GM18526 (cell line): ENCODE data around the gene BMPER.

Experiments used
- POLR2A ChIP-seq: IDR thresholded peaks from 3 replicates; pipeline ENCODE4 v1.6.1; 2011; ENCODE audit not compliant: insufficient read length; ENCODE audit errors: extremely low read depth

Gene BMPER

GRCh38 chr7:34087892-34088891 lies 182.9 kb downstream of the BMPER start:
- no peak for TF ChIP-seq POLR2A

GRCh38 chr7:34090816-34091215 lies 185.5 kb downstream of the BMPER start:
- TF ChIP-seq POLR2A = no peak

DNA sequence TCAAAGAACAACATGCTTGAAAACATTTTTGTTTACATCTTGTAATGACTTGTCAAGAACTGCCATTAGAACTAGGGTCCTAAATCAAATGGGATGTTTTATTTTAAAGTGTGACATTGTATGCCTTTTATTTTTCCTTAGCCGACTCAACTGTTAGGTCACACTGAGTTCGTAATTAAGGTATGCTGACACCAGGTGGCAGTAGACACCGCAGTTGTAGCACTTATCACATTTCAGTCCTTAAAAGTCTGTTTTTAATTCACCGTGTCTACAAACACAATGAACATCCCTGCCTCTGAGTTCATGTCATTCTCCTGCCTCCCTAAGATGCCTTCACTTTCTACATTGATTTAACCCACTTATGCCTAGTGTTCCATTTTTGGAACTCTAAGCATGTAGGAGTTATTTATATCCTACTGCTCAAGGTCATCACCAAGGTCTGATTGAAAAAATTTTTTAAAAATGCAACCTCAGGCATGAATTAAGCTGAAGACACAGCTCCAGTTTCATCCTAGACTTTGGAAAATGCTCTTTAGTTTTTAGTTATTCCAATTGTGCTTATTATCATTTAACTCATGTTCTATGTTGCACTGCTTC lies 186.1 kb downstream of the BMPER start:
- TF ChIP-seq POLR2A = no peak

- TF ChIP-seq POLR2A = no peak
Measured at GRCh38 chr7:34093276-34093675, 187.9 kb downstream of the BMPER start.

GRCh38 chr7:34096198-34096651 lies 190.9 kb downstream of the BMPER start:
- no peak for TF ChIP-seq POLR2A

- no peak for TF ChIP-seq POLR2A
Measured at GRCh38 chr7:34096777-34097176, 191.4 kb downstream of the BMPER start.

DNA sequence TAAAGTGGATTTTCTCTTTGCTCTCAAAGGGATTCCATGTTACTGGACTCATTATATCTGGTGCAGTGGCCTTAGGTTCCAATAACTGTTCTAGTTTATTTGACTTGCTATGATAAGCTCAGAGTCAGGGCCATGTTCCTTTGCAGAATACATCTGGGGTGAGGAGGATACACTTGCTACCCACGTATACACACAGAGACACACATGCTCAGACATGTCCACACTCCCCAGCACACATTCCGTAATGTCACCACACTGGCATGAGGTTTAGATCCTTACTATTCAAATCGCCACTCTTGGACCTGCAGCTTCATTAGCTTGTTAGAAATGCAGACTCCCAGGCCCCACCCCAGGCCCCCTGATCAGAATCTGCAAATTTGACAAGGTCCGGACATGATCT lies 195.3 kb downstream of the BMPER start:
- no peak for TF ChIP-seq POLR2A

- no peak for TF ChIP-seq POLR2A
Measured at GRCh38 chr7:34104115-34104514, 198.8 kb downstream of the BMPER start.

- TF ChIP-seq POLR2A = no peak
Measured at GRCh38 chr7:34104992-34105391, 199.7 kb downstream of the BMPER start.

- TF ChIP-seq POLR2A = no peak
Measured at GRCh38 chr7:34107276-34107675, 201.9 kb downstream of the BMPER start.

DNA sequence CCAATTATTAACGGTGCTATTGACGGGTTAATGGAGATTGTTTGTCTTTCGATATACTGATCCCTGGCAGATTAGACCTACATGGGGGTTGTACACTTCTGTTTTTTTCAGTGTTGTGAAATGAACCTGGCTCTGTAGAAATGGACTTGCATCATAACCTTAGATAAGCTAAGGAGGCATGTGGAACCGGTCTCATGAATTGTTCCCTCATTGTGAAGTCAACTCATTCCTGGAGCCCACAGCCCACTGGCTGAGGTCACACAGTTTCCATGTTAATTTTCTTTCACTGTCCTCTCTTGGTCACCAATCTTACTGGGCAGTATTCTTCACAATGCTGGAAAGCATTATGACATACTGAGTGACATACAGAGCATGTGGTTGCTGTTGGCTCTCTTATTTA lies 202.8 kb downstream of the BMPER start:
- TF ChIP-seq POLR2A = no peak

DNA sequence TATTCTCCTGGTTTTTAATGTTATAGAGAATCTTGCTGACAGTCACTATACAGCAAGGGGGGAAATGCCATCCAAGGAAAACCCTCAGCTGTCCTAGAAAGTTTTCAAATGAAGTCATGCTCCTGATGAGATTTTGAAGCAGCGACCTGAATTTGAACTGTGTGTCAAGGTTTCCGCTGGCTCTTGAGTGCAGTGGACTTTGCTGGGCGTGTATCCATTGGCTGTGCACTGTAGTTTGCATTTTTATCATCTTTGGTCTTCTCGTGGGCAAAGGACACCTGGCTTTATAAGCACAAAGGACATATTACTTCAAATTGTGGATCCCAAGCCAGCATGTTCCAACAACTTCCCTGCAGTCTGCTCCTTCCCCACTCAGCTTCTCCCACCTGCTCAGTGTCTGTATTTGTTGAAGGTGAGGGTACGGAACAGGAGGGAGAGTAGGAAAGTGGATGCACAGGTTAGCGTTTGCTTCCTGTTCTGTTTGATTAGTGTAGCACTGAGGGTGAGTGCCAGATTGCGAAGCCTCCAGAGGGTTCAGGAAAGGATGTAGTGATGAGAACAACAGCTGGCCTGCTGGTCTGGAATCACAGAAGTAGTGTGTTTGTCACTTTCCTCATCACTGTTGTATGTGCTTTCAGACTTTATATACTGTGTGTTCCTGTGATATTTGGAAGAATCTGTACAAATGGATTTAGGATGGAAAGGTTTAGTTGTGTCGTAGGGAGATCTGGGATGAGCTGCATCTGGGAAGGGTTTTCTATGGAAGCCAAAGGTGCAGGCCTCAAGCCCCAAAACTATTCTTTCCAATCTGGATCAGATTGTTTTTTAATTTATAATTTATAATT lies 204.8 kb downstream of the BMPER start:
- no peak for TF ChIP-seq POLR2A

GRCh38 chr7:34111031-34111430 lies 205.7 kb downstream of the BMPER start:
- no peak for TF ChIP-seq POLR2A

- TF ChIP-seq POLR2A = no peak
Measured at GRCh38 chr7:34115503-34115902, 210.2 kb downstream of the BMPER start.

DNA sequence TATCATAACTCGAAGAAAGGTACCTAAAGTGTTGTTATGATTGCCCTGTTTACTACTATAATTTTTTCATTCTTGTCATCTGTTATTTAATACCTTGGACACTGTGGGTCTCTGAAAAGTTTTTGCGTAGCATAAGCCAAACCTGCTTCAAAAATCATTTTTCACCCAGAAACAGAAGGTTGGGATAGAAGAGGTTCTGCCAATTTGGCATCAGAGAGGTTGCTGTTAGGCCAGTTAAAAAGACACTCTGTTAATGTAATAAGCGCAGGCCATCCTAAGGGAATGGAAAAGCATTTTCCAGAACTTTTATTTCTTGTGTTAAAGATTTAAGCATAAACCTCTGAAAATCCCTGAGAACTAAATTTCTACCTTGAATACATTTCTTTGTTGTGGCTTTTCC lies 212.2 kb downstream of the BMPER start:
- no peak for TF ChIP-seq POLR2A
